GM12878 (cell line): ENCODE measurements around the gene MAD1L1. TPM values are rescaled to one million over a fixed set of nuclear protein-coding genes. Genes with fewer than 3 reads are reported as not detected.

ENCODE experiments used
- BCL11A ChIP-seq: IDR thresholded peaks from 2 replicates; pipeline ENCODE4 v1.6.1; 2011; ENCODE audit warnings: low read depth, low read length
- BMI1 ChIP-seq: fragments of 450-650 bp; IDR thresholded peaks from 2 replicates; pipeline ENCODE4 v1.6.1; 2016; ENCODE audit warnings: mild to moderate bottlenecking, moderate library complexity, borderline replicate concordance
- CBFB ChIP-seq: IDR thresholded peaks from 2 replicates; pipeline ENCODE4 v1.6.1; 2016; ENCODE audit warnings: antibody characterized with exemption, low read depth
- CBX5 ChIP-seq: sonication (generic); IDR thresholded peaks from 2 replicates; pipeline ENCODE4 v1.6.1; 2016; ENCODE audit warnings: low read depth, moderate library complexity, mild to moderate bottlenecking, inconsistent platforms
- CREB1 ChIP-seq: IDR thresholded peaks from 2 replicates; pipeline ENCODE4 v1.6.1; 2012; ENCODE audit warnings: low read depth, mild to moderate bottlenecking, inconsistent platforms
- E2F4 ChIP-seq: IDR thresholded peaks from 2 replicates; pipeline ENCODE4 v1.6.1; 2012; ENCODE audit warnings: low read depth, low read length, improper control_type of control experiment
- ELK1 ChIP-seq: IDR thresholded peaks from 2 replicates; pipeline ENCODE4 v1.6.1; 2012; ENCODE audit warnings: low read depth, low read length, improper control_type of control experiment
- FOXK2 ChIP-seq: fragments of 450-650 bp; IDR thresholded peaks from 2 replicates; pipeline ENCODE4 v1.6.1; 2017; ENCODE audit warnings: mild to moderate bottlenecking, moderate library complexity
- FOXM1 ChIP-seq: IDR thresholded peaks from 2 replicates; pipeline ENCODE4 v1.6.1; 2012; ENCODE audit warnings: low read depth, mild to moderate bottlenecking, inconsistent platforms, low read length, moderate library complexity
- HCFC1 ChIP-seq: fragments of 150-350 bp; IDR thresholded peaks from 2 replicates; pipeline ENCODE4 v1.6.1; 2014; ENCODE audit warnings: low read length
- HDGF ChIP-seq: fragments of 450-650 bp; IDR thresholded peaks from 2 replicates; pipeline ENCODE4 v1.6.1; 2016; ENCODE audit warnings: antibody characterized with exemption
- IKZF1 ChIP-seq: fragments of 450-650 bp; conservative IDR thresholded peaks from 2 replicates; pipeline ENCODE4 v1.6.1; 2017; ENCODE audit warnings: antibody characterized with exemption, mild to moderate bottlenecking
- IRF4 ChIP-seq: IDR thresholded peaks from 2 replicates; pipeline ENCODE4 v1.6.1; 2011; ENCODE audit warnings: low read depth, low read length
- NBN ChIP-seq: fragments of 450-650 bp; IDR thresholded peaks from 2 replicates; pipeline ENCODE4 v1.6.1; 2016
- NFIC ChIP-seq: IDR thresholded peaks from 2 replicates; pipeline ENCODE4 v1.6.1; 2012; ENCODE audit warnings: low read depth, mild to moderate bottlenecking, inconsistent platforms, low read length, moderate library complexity
- NR2F1 ChIP-seq: fragments of 450-650 bp; conservative IDR thresholded peaks from 2 replicates; pipeline ENCODE4 v1.6.1; 2017; ENCODE audit warnings: mild to moderate bottlenecking
- PAX5 ChIP-seq: IDR thresholded peaks from 2 replicates; pipeline ENCODE4 v1.6.1; 2011; ENCODE audit warnings: low read depth, low read length, borderline replicate concordance
- POLR2A ChIP-seq: IDR thresholded peaks from 2 replicates; pipeline ENCODE4 v1.6.1; 2011; ENCODE audit warnings: low read depth, mild to moderate bottlenecking, low read length
- RAD51 ChIP-seq: fragments of 450-650 bp; IDR thresholded peaks from 2 replicates; pipeline ENCODE4 v1.6.1; 2016; ENCODE audit warnings: moderate library complexity, mild to moderate bottlenecking, inconsistent platforms
- RELB ChIP-seq: fragments of 450-650 bp; IDR thresholded peaks from 2 replicates; pipeline ENCODE4 v1.6.1; 2017; ENCODE audit warnings: low read depth, mild to moderate bottlenecking, moderate library complexity
- ZBED1 ChIP-seq: IDR thresholded peaks from 2 replicates; pipeline ENCODE4 v1.6.1; 2016; ENCODE audit warnings: borderline replicate concordance
- ZNF24 ChIP-seq: fragments of 450-650 bp; IDR thresholded peaks from 2 replicates; pipeline ENCODE4 v1.6.1; 2017; ENCODE audit warnings: antibody characterized with exemption, mild to moderate bottlenecking
- polyA plus RNA-seq, 11 experiments: library from polyadenylated mRNA; depleted of rRNA in 4 of 11; unstranded in 6 of 11; stranded (reverse) in 5 of 11; fragments of >200 nt; fragmentation: Nextera tagmentation in 4 of 11; fragmentation: Illumina TruSeq in 1 of 11; extraction: Ambion mirVana in 4 of 11; extraction: Trizol in 1 of 11; gene quantifications; 1 replicate in 1 of 11; 2 replicates in 10 of 11; pipeline versions ENCODE4 v1.2.1 to v1.2.3, GENCODE V29; 2011 to 2016; ENCODE audit warnings: inconsistent platforms in 2 of 11, missing spikeins in 2 of 11, low read depth in 1 of 11
- total RNA-seq, 4 experiments: library from RNA; depleted of rRNA in 3 of 4; stranded (reverse); fragments of >200 nt in 3 of 4; fragmentation: Illumina TruSeq in 1 of 4; extraction: Trizol in 1 of 4; gene quantifications; 2 replicates each; pipeline versions ENCODE4 v1.2.1 to v1.2.3, GENCODE V29; 2013 to 2021
- TF ChIP-seq, protein P1 (sequence below): fragments of 450-650 bp; formaldehyde crosslinking; IDR thresholded peaks from 2 replicates; pipeline ENCODE4 v1.4.0; 2022; ENCODE audit warnings: mild to moderate bottlenecking, moderate library complexity
- TF ChIP-seq, protein P2 (sequence below): IDR thresholded peaks from 2 replicates; pipeline ENCODE4 v1.6.1; 2012; ENCODE audit warnings: low read depth, low read length, improper control_type of control experiment
- TF ChIP-seq, protein P3 (sequence below): fragments of 450-650 bp; IDR thresholded peaks from 2 replicates; pipeline ENCODE4 v1.6.1; 2016; ENCODE audit warnings: mild to moderate bottlenecking

Gene MAD1L1
- total and polyA plus RNA-seq, 10 of the 15 experiments (the other 5 are each of a cell fraction or from before 2014, with no cell fraction given), result 2.2 to 76.8 (median 38.3) TPM

- TF ChIP-seq CBFB, result peak; percentile 71; the same call in 1 of the 2 replicates
- TF ChIP-seq IKZF1, result peak; percentile 94
- peak; percentile 49 for TF ChIP-seq POLR2A
- peak; percentile 42; the same call in 1 of the 2 replicates for TF ChIP-seq BMI1
- peak; percentile 97 for TF ChIP-seq IRF4
- peak; percentile 55; the same call in 1 of the 2 replicates for TF ChIP-seq HDGF
- TF ChIP-seq, protein P1, sequence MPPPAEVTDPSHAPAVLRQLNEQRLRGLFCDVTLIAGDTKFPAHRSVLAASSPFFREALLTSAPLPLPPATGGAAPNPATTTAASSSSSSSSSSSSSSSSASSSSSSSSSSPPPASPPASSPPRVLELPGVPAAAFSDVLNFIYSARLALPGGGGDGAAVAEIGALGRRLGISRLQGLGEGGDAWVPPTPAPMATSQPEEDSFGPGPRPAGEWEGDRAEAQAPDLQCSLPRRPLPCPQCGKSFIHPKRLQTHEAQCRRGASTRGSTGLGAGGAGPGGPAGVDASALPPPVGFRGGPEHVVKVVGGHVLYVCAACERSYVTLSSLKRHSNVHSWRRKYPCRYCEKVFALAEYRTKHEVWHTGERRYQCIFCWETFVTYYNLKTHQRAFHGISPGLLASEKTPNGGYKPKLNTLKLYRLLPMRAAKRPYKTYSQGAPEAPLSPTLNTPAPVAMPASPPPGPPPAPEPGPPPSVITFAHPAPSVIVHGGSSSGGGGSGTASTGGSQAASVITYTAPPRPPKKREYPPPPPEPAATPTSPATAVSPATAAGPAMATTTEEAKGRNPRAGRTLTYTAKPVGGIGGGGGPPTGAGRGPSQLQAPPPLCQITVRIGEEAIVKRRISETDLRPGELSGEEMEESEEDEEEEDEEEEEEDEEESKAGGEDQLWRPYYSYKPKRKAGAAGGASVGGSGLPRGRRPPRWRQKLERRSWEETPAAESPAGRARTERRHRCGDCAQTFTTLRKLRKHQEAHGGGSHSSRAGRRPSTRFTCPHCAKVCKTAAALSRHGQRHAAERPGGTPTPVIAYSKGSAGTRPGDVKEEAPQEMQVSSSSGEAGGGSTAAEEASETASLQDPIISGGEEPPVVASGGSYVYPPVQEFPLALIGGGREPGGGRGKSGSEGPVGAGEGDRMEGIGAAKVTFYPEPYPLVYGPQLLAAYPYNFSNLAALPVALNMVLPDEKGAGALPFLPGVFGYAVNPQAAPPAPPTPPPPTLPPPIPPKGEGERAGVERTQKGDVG (CRISPR knock-in tag), result peak; percentile 89
- TF ChIP-seq RAD51, result no peak
- TF ChIP-seq PAX5, result peak; percentile 94
- TF ChIP-seq FOXK2, result no peak
- TF ChIP-seq CBX5, result peak; percentile 92
- TF ChIP-seq HCFC1, result no peak
- peak; percentile 95 for TF ChIP-seq NBN
- TF ChIP-seq, protein P2, sequence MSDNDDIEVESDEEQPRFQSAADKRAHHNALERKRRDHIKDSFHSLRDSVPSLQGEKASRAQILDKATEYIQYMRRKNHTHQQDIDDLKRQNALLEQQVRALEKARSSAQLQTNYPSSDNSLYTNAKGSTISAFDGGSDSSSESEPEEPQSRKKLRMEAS, result peak; percentile 94
- TF ChIP-seq ZNF24, result no peak
- TF ChIP-seq RELB, result peak; percentile 89; the same call in 1 of the 2 replicates
- TF ChIP-seq ELK1, result peak; percentile 42; the same call in 1 of the 2 replicates
- TF ChIP-seq FOXM1, result peak; percentile 88
- TF ChIP-seq CREB1, result peak; percentile 84
- TF ChIP-seq NFIC, result peak; percentile 89
- peak; percentile 94 for TF ChIP-seq BCL11A
- TF ChIP-seq, protein P3, sequence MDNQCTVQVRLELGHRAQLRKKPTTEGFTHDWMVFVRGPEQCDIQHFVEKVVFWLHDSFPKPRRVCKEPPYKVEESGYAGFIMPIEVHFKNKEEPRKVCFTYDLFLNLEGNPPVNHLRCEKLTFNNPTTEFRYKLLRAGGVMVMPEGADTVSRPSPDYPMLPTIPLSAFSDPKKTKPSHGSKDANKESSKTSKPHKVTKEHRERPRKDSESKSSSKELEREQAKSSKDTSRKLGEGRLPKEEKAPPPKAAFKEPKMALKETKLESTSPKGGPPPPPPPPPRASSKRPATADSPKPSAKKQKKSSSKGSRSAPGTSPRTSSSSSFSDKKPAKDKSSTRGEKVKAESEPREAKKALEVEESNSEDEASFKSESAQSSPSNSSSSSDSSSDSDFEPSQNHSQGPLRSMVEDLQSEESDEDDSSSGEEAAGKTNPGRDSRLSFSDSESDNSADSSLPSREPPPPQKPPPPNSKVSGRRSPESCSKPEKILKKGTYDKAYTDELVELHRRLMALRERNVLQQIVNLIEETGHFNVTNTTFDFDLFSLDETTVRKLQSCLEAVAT, result peak; percentile 74; the same call in 1 of the 2 replicates
- peak; percentile 91; the same call in 1 of the 2 replicates for TF ChIP-seq ZBED1
- no peak for TF ChIP-seq E2F4
- peak; percentile 32; the same call in 1 of the 2 replicates for TF ChIP-seq NR2F1
Measured at GRCh38 chr7:2237109-2237602, 4.4 kb upstream of the MAD1L1 start (continued).
